Measurements from ENCODE around the gene PURB. TPM values are rescaled to one million over a fixed set of nuclear protein-coding genes. Genes with fewer than 3 reads are reported as not detected.

The PURB gene
- total RNA-seq, 1 donor from 2014 or later = 23.8 TPM

GRCh38 chr7:44921607-44922350 is 36.4 kb upstream of the PURB start:
- no peak for TF ChIP-seq CTCF (IDR thresholded peaks at IDR 0.05)
- no peaks in the 10 kb centered on the region for H3K27me3 Mint-ChIP-seq
- H3K4me3 Mint-ChIP-seq = no peak overlapping the region
- peaks cover 3% of the 10 kb centered on the region for H3K4me1 Mint-ChIP-seq
- H3K9me3 Mint-ChIP-seq = no peaks in the 10 kb centered on the region
- DNase-seq (peak; percentile 89), ATAC-seq (ENCODE audit: low read depth) (peak; percentile 98)
- ChIA-PET CTCF (interaction anchor here (1.0 to 4.8 kb wide), 10 partner anchors 40 to 345 kb away, joined by 3 to 37 read pairs (median 4); partner anchors contain the start of gene H2AZ2), POLR2A (interaction anchor here (0.6 kb wide), 1 partner anchor 64 kb away, joined by 3 read pairs; no protein-coding TSS in a partner anchor)
- H3K27ac Mint-ChIP-seq = no peak overlapping the region
- no peaks in the 10 kb centered on the region for H3K36me3 Mint-ChIP-seq (ENCODE audit: low read depth)
- intact Hi-C loops (cut with micrococcal nuclease) = loop anchor here (1.0 to 2.0 kb wide), 6 partner anchors 37 to 680 kb away; partner anchors contain the start of genes PPIA and PURB

DNA sequence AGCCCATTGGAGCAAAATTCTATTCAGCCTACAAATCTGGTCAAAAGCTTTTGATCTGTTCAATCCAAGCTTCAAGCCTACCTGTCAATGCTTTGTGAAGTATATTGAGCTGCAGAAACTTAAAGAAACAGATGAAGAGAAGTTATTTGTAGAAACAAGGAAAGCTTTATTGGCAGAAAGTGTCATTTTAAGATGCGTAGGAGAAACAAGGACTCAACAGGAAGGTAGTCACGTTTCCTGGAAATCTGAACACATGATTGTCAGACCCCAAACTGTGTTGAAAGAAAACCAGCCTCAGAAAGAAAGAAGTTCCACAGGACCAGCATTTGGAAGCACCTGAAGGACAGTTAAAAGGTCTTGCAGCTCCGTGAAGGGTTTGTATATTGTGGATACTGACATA is 34.8 kb upstream of the PURB start:
- Mint-ChIP-seq H3K36me3 (ENCODE audit: low read depth) (no peaks in the 10 kb centered on the region), H3K4me3 (no peak overlapping the region), H3K4me1 (peaks cover 7% of the 10 kb centered on the region), H3K27me3 (no peaks in the 10 kb centered on the region), H3K9me3 (no peaks in the 10 kb centered on the region), H3K27ac (no peak overlapping the region)
- DNase-seq (no peak), ATAC-seq (ENCODE audit: low read depth) (no peak)
- POLR2A ChIA-PET = interaction anchor here (0.6 to 1.6 kb wide), 5 partner anchors 12 to 285 kb away, joined by 3 to 8 read pairs (median 3); partner anchors contain the start of gene PURB
- no peak for TF ChIP-seq CTCF (IDR thresholded peaks at IDR 0.05)
- CTCF ChIA-PET = interaction anchor here (0.7 to 4.8 kb wide), 7 partner anchors 15 to 216 kb away, joined by 3 to 37 read pairs (median 4); partner anchors contain the start of gene H2AZ2
- intact Hi-C loops (cut with micrococcal nuclease) = no loop called here

GRCh38 chr7:44918029-44918428 is 32.7 kb upstream of the PURB start:
- H3K4me3 Mint-ChIP-seq = no peak overlapping the region
- no peak for TF ChIP-seq CTCF (IDR thresholded peaks at IDR 0.05)
- no peak overlapping the region for H3K27ac Mint-ChIP-seq
- H3K4me1 Mint-ChIP-seq = peaks cover 14% of the 10 kb centered on the region
- no peaks in the 10 kb centered on the region for H3K36me3 Mint-ChIP-seq (ENCODE audit: low read depth)
- H3K27me3 Mint-ChIP-seq = no peaks in the 10 kb centered on the region
- CTCF ChIA-PET = interaction anchor here (4.2 to 4.8 kb wide), 2 partner anchors 61 to 218 kb away, joined by 23 to 37 read pairs; no protein-coding TSS in a partner anchor
- POLR2A ChIA-PET = interaction anchor here (1.0 kb wide), 1 partner anchor 32 kb away, joined by 3 read pairs; no protein-coding TSS in a partner anchor
- intact Hi-C loops (cut with micrococcal nuclease) = no loop called here
- DNase-seq = no peak
- no peak for ATAC-seq (ENCODE audit: low read depth)
- H3K9me3 Mint-ChIP-seq = no peaks in the 10 kb centered on the region

DNA sequence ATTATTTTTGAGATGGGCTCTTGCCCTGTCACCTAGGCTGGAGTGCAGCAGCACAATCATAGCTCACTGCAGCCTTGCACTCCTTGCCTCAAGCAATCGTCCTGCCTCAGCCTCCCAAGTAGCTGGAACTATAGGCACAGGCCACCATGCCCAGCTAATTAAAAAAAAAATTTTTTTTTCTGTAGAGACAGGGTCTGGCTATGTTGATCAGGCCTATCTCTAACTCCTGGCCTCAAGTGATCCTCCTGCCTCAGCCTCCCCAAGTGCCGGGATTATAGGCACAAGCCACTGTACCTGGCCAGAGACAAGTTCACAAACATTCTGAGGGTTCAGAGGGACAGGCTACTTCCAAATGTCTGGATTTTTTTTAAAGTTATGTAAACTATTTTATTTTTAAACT is 32.1 kb upstream of the PURB start:
- H3K27me3 Mint-ChIP-seq = no peaks in the 10 kb centered on the region
- ChIA-PET CTCF (interaction anchor here (1.4 to 4.2 kb wide), 2 partner anchors 61 to 219 kb away, joined by 3 to 37 read pairs; no protein-coding TSS in a partner anchor), POLR2A (no interaction called here)
- no peaks in the 10 kb centered on the region for H3K36me3 Mint-ChIP-seq (ENCODE audit: low read depth)
- peaks cover 14% of the 10 kb centered on the region for H3K4me1 Mint-ChIP-seq
- H3K9me3 Mint-ChIP-seq = no peaks in the 10 kb centered on the region
- DNase-seq (no peak), ATAC-seq (ENCODE audit: low read depth) (no peak)
- H3K27ac Mint-ChIP-seq = no peak overlapping the region
- H3K4me3 Mint-ChIP-seq = no peak overlapping the region
- intact Hi-C loops (cut with micrococcal nuclease) = no loop called here
- TF ChIP-seq CTCF (IDR thresholded peaks at IDR 0.05) = no peak

Measured in activated B cell treated with CpG ODN at 0.5 μM for 24 hours (primary cell).